MCF 10A (cell line): ENCODE measurements around the gene ENO2. TPM values are rescaled to one million over a fixed set of nuclear protein-coding genes. Genes with fewer than 3 reads are reported as not detected.
A peak's percentile ranks its signal among the peaks of the same experiment; 100 is the strongest.

Experiments
- BruUV-seq: library from RNA; stranded (reverse); fragments of 400-500 nt; replicated peaks from 2 replicates; lab custom pipeline; 2021; lab: Mats Ljungman, UMichigan
- CTCF ChIA-PET: fragments of 300-600 bp; sonication (Branson Sonifier 250); formaldehyde crosslinking; extraction: SDS; loops from one replicate; lab custom pipeline; 2021; ENCODE audit warnings: antibody characterized with exemption, inconsistent platforms; lab: Yijun Ruan, JAX
- POLR2A ChIA-PET: fragments of 300-600, 350-650 bp; sonication (Branson Sonifier 250); formaldehyde crosslinking; extraction: SDS; loops from one replicate; lab custom pipeline; 2020; ENCODE audit warnings: antibody characterized with exemption, inconsistent platforms; lab: Yijun Ruan, JAX
- DNase-seq: peaks from one replicate; pipeline ENCODE4 v3.0.0-alpha.2; 2018; ENCODE audit not compliant: unreplicated experiment
- H3K27ac Mint-ChIP-seq: one replicate; pipeline ENCODE4 v1.8.0; 2022; ENCODE audit warnings: mild to moderate bottlenecking, low read depth, mixed read lengths; ENCODE audit not compliant: unreplicated experiment
- H3K27me3 Mint-ChIP-seq: one replicate; pipeline ENCODE4 v1.8.0; 2022; ENCODE audit warnings: mixed read lengths; ENCODE audit not compliant: insufficient read depth, unreplicated experiment
- H3K36me3 Mint-ChIP-seq: one replicate; pipeline ENCODE4 v1.8.0; 2022; ENCODE audit warnings: mild to moderate bottlenecking, moderate library complexity, mixed read lengths; ENCODE audit not compliant: insufficient read depth, unreplicated experiment
- H3K4me1 Mint-ChIP-seq: one replicate; pipeline ENCODE4 v1.8.0; 2022; ENCODE audit warnings: mixed read lengths; ENCODE audit not compliant: insufficient read depth, unreplicated experiment
- H3K4me3 Mint-ChIP-seq: one replicate; pipeline ENCODE4 v1.8.0; 2022; ENCODE audit warnings: mild to moderate bottlenecking, moderate library complexity, mixed read lengths; ENCODE audit not compliant: unreplicated experiment
- H3K9me3 Mint-ChIP-seq: one replicate; pipeline ENCODE4 v1.8.0; 2022; ENCODE audit warnings: mixed read lengths; ENCODE audit not compliant: unreplicated experiment
- CTCF ChIP-seq: fragments of 200-600 bp; IDR thresholded peaks from one replicate; pipeline ENCODE4 v1.8.0; 2022; ENCODE audit warnings: antibody characterized with exemption, mild to moderate bottlenecking; ENCODE audit not compliant: unreplicated experiment
- intact Hi-C: fragments of 100-400 bp; cut with micrococcal nuclease; formaldehyde crosslinking; loops from 2 replicates; pipeline ENCODE4 v1.14.1; 2022
- total RNA-seq: library from RNA; stranded (reverse); gene quantifications from 2 replicates; pipeline ENCODE4 v1.2.3, GENCODE V29; 2022

The ENO2 gene
- total RNA-seq, 1 experiment from 2014 or later, result 0.30 TPM

DNA sequence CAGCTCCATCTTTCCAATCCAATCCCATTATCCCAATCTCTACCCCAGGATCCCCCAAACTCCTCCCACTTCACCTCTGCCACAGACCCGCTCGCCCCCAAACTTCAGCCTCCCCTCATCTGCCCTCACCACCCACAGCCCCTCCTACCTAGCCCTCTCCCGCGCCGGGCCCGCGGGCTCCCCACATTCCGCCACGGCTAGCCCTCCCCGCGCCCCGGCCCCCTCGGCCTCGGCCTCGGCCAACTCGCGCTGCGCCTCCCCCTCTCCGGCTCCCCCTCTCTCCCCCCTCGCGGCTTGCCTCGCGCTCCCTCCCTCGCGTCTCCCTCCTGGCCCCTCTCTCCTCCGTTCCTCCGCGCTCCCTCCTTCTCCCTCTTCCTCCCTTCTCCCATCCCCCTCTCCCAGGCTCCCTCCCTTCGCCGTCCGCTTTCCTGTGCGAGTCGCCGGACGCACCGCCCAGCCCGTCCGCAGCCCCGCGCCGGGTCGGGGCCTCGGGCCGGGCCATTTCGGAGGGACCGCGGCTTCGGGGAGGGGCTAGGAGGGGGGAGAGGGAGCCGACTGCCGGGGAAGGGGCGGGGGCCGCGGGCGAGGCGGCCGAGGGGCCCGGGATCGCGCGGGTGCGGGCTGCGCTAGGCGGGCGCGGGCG is 13.1 kb downstream of the ENO2 start, which contains the start of gene ATN1:
TSS of gene ATN1 (plus strand) at position 581 of the 643 bp plus-strand sequence. CDS start 6,043 bp downstream, outside the sequence.
- ChIA-PET CTCF (interaction anchor here (0.6 to 8.9 kb wide), 7 partner anchors 11 to 132 kb away, joined by 3 to 114 read pairs (median 4); partner anchors contain the start of genes C12orf57 and RNU7-1), POLR2A (interaction anchor here (0.6 to 7.8 kb wide), 14 partner anchors 8 to 180 kb away, joined by 3 to 167 read pairs (median 10); partner anchors contain the start of genes C12orf57, CDCA3, RNU7-1 and SPSB2)
- peaks cover 69% of the 10 kb centered on the region for H3K4me1 Mint-ChIP-seq
- TF ChIP-seq CTCF, result no peak
- H3K27ac Mint-ChIP-seq, result peak within 1 kb of the TSS; percentile 92
- no peaks in the 10 kb centered on the region for H3K9me3 Mint-ChIP-seq
- BruUV-seq, result no TSS peak
- H3K27me3 Mint-ChIP-seq, result no peaks in the 10 kb centered on the region
- DNase-seq, result peak; percentile 66
- intact Hi-C loops, result no loop called here
- peaks cover 23% of the 10 kb centered on the region for H3K36me3 Mint-ChIP-seq
- H3K4me3 Mint-ChIP-seq, result peak within 1 kb of the TSS; percentile 91

DNA sequence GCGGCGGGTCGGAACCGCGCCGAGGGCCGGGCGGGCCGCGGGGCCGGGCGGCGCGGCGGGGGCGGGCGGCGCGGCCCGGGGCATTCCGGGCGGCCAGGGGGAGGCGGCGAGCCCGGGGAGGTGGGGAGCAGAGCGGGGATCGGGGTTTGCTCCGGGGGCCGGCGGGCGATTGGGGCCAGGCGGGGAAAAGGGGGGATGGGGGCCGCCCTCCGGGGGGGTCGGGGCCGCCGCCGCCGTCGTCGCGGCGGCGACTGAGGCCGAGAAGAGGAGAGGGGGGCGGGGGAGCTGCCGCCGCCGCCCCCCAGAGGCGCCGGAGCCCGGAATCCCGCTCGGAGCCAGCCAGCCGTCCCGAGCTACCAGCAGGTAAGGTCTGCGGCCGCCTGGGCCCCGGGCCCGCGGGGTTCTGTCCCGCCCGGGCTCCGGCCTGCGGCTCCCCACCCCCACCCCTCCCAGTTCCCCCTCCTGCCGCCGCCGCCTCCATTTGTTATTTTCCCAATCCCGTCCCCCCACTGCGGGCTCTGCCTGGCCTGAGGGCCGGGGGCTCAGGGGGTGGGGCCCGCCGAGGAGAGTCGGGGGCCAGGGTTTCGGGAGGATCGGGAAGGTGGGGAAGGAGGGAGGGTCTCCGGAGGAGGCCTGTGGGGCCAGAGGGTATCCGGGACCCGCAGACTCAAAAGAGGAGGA is 13.8 kb downstream of the ENO2 start:
- no peak for TF ChIP-seq CTCF
- no TSS peak for BruUV-seq
- POLR2A ChIA-PET, result interaction anchor here (0.6 to 7.8 kb wide), 12 partner anchors 10 to 181 kb away, joined by 3 to 167 read pairs (median 5); partner anchors contain the start of genes C12orf57, C1RL, CDCA3 and LPCAT3
- Mint-ChIP-seq H3K4me3 (peak overlapping the region; percentile 91), H3K9me3 (no peaks in the 10 kb centered on the region), H3K27me3 (no peaks in the 10 kb centered on the region), H3K4me1 (peaks cover 74% of the 10 kb centered on the region), H3K27ac (peak overlapping the region; percentile 92), H3K36me3 (peaks cover 27% of the 10 kb centered on the region)
- CTCF ChIA-PET, result interaction anchor here (1.2 to 1.5 kb wide), 2 partner anchors 10 to 11 kb away, joined by 6 to 11 read pairs; no protein-coding TSS in a partner anchor
- intact Hi-C loops, result no loop called here
- DNase-seq, result no peak

DNA sequence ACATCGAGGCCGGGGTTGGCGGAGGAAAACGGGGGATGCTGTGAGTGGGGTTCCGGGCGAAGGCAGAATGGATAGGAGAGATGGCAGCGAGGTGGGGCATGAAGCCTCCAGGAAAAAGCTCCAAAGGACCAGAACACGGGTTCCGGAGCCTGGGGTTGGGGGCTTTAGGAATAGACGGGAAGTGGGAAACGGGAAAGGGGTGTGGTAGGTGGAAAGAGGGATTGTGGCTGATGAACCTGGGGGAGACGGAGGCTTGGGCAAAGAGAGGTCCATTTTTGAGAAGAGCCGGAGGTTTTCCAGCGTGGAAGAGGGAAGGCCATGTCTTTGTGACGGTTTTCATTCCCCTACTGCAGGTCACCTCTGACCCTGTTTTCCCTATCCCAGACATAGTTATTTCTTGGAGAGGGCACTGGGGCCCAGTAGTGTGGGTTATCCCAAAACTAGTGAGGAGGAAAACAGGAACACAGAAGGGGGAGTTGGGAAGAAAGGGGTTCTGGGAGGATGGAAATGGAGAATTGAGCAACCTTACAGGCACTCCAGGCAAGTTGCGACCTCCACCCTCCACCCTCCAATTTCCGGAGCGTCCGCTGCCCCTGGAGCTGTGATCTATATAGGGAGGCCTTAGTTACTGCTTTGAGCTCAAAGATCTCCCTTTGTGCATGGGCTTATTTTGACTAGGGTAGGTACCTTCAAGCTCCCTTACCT is 14.5 kb downstream of the ENO2 start:
- intact Hi-C loops, result no loop called here
- ChIA-PET CTCF (interaction anchor here (0.6 to 1.5 kb wide), 7 partner anchors 9 to 733 kb away, joined by 3 to 11 read pairs (median 3); partner anchors contain the start of genes C12orf57 and RNU7-1), POLR2A (interaction anchor here (0.7 to 7.8 kb wide), 12 partner anchors 9 to 180 kb away, joined by 3 to 167 read pairs (median 5); partner anchors contain the start of genes C12orf57, C1RL, LPCAT3 and LRRC23)
- no peak for DNase-seq
- Mint-ChIP-seq H3K4me3 (peak overlapping the region; percentile 91), H3K4me1 (peaks cover 70% of the 10 kb centered on the region), H3K27me3 (no peaks in the 10 kb centered on the region), H3K36me3 (peaks cover 30% of the 10 kb centered on the region), H3K27ac (peak overlapping the region; percentile 86), H3K9me3 (no peaks in the 10 kb centered on the region)
- no peak for TF ChIP-seq CTCF
- BruUV-seq, result no TSS peak
